Left ventricle myocardium superior (tissue), 1 donor: ENCODE measurements around the gene FAM53A. TPM values are rescaled to one million over a fixed set of nuclear protein-coding genes. Genes with fewer than 3 reads are reported as not detected.

Source experiments
- ATAC-seq: fragments of 200-7000 bp; cut with Tn5 transposase; one replicate; pipeline ENCODE4 v1.9.1; 2020; ENCODE audit warnings: mild to moderate bottlenecking, moderate library complexity
- DNase-seq: peaks from one replicate; pipeline ENCODE4 v3.0.0-alpha.2; 2020
- intact Hi-C: fragments of 100-400 bp; cut with micrococcal nuclease; formaldehyde crosslinking; loops from one replicate; pipeline ENCODE4 v1.11.0; 2022
- long read RNA-seq: library from polyadenylated mRNA; unstranded; transcript quantifications from one replicate; pipeline ENCODE4 v2.0.0, GENCODE V29; 2021
- total RNA-seq: library from RNA; stranded (reverse); fragmentation: NEBNext Ultra II Directional; extraction: Animal tissue kit (Norgen Biotek cat#: 25700); gene quantifications from one replicate; pipeline ENCODE4 v1.2.1, GENCODE V29; 2021
- donor health status: DM: no; HTN: yes; CAD: no; lungs with severe emphysema.

The FAM53A gene
- total RNA-seq, result 1.3 TPM
- long read RNA-seq, partial matches to known transcripts, result 0 of 2 reads
- long read RNA-seq, other reads (novel, unspliced or antisense), result 0 of 2 reads

DNA sequence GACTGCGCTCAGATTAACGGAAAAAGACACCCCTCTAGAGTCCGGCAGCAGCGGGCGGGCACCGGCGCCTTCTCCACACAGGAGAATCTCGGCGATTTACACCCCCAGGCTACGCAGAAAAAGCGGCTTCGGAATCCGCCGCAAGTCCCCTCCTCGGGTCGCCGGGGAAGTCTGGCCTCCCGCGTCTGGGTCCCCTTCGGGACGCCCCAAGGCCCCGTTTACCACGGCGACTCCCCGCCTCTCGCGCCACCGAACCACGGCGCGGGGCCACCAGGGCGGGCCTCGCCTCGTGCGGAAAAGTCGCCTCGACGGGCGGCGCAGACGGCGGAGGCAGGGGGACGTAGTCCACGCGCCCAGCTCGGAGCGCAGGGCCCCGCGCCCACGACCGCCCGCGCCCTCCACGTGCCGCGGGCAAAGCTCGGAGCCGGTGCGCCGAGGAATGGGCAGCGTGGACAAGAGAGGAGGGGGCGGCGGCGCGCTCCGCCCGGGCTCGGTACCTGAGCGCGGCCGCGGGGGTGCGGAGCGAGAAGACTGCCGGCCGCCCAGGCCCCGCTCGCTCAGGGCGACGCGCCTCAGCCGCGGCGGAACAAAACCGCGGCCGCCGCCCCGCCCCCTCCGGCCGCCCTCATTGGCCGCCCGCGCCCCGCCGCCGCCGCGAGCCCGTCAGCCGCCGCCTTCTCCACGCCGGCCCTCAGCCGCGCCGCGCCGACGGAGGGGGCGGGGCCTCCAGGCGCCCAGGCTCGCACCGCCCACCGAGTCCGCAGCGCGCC, at the start of gene FAM53A:
Gene FAM53A (minus strand): TSS at position 578 of the 770 bp plus-strand sequence. CDS start 15,572 bp downstream, outside the sequence.
- intact Hi-C loops, result no loop called here
- ATAC-seq, result peak; percentile 97
- peak; percentile 97 for DNase-seq

- ATAC-seq (no peak), DNase-seq (no peak)
- intact Hi-C loops, result no loop called here
These were observed 48.8 kb upstream of the FAM53A start for GRCh38 chr4:1732911-1733310.

DNA sequence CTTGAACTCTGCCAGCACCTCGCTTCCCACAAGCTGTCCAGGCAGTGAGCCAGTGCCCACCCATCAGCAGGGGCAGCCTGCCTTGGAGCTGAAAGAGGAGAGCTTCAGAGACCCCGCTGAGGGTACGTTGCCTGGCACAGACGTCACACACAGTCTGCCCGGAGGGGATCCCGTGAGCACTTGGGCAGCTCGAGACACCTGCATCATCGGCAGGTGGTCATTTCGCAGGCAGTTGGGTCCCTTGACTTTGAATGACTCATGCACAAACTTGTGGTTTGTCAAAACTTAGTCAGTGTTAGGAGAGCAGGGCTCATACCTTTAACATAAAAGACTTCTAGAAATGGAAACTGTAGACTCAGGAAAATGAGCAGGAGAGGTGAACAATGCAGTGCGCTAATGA, 47.1 kb upstream of the FAM53A start:
- no peak for ATAC-seq
- DNase-seq, result no peak
- intact Hi-C loops, result no loop called here

- DNase-seq (no peak), ATAC-seq (no peak)
- intact Hi-C loops, result no loop called here
These were observed 46.5 kb upstream of the FAM53A start for GRCh38 chr4:1730532-1731135.

- DNase-seq, result no peak
- intact Hi-C loops, result no loop called here
- no peak for ATAC-seq
These were observed 44.2 kb upstream of the FAM53A start for GRCh38 chr4:1728061-1728980.

- DNase-seq, result peak; percentile 78
- intact Hi-C loops, result no loop called here
- ATAC-seq, result peak; percentile 72
These were observed 43.3 kb upstream of the FAM53A start for GRCh38 chr4:1727117-1728031.

- intact Hi-C loops, result no loop called here
- DNase-seq (peak; percentile 94), ATAC-seq (peak; percentile 62)
These were observed 42.2 kb upstream of the FAM53A start for GRCh38 chr4:1726146-1726934.

DNA sequence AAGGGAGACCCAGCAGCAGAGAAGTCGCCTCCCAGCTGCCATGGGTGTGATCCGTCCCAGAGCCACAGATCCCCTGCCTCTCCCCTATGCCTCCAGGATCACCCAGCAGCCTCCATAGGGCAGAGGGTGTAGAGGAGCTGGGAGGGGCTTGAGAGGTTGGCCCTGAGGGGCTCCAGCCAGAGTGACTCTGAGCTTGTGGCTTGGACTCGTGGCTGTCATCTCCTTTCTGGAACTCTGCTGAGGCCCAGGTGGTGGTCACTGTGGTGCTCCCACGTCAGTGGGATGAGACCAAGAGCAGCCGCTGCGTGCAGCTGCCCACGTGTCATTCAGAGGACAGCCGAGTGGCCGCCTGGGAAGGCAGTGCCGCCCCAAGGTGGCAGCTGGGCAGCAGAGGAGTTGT, 41.4 kb upstream of the FAM53A start:
- ATAC-seq (no peak), DNase-seq (no peak)
- intact Hi-C loops, result no loop called here

DNA sequence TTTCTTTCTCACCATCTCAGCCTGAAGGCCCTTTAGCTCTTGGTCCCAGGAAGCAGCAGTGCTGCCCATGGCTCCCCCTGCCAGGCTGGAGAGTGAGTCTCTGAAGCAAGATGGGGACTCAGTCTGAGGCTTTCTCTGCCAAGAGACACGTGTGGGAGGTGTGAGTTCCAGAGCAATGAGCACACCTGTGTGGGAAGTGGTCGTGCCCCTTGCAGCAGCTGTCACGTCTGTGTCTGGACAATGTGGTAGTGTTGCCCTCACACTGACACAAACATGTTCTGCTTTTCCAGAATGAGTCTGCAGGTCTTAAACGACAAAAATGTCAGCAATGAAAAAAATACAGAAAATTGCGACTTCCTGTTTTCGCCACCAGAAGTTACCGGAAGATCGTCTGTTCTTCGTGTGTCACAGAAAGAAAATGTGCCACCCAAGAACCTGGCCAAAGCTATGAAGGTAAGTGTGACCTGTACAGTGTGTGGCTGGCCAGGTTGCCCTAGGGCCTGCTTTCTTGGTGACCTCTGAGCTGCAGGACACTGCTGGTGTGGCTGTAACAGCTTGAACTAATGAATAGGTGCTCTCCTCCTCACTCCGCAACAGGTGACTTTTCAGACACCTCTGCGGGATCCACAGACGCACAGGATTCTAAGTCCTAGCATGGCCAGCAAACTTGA, 39.2 kb upstream of the FAM53A start:
- intact Hi-C loops, result no loop called here
- DNase-seq (no peak), ATAC-seq (no peak)

GRCh38 chr4:1722551-1723118, 38.5 kb upstream of the FAM53A start:
- DNase-seq (no peak), ATAC-seq (no peak)
- intact Hi-C loops, result no loop called here

DNA sequence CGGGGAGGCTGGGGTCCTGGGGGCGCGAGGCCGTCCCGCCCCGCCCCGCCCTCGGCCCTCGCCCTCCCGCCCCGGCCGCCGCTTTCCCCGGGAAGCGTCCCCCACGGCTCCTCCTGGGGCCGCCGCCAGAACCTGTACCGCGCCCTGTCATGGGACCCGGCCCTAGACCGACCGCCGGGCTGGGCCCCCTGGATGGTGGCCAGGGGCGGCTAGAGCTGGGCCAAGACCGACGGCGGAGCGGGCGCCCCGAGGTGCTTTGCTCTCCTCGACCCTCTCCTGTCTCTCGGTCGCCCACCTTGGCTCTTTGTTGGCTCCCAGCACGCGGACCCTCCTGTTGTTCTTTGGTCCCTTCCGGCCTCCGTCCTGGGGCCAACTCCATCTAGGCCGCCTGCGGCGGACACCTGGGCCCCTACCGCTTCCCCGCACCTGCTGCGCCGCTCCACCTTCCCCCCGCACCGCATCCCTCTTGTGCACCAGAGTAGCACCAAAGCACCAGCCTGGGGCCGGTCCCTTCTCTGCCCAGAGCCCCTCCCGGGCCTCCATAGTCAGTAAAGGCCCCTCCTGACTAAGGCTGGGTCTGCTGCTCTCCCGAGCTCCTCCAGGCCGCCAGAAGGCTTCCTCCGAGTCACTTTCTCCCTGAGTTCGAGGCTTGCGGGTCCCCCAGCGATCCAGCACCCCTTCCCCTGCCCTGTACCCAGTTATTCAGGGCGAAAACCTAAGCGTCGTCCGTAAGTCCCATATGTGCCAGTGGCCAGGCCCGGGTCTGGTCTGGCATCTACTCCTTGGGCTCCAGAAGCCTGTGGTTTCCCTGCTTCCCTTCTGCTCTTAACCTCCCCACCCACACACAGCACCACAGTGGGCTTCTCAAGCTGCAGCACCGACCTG, 37.8 kb upstream of the FAM53A start:
- ATAC-seq (no peak), DNase-seq (peak; percentile 51)
- intact Hi-C loops, result no loop called here

DNA sequence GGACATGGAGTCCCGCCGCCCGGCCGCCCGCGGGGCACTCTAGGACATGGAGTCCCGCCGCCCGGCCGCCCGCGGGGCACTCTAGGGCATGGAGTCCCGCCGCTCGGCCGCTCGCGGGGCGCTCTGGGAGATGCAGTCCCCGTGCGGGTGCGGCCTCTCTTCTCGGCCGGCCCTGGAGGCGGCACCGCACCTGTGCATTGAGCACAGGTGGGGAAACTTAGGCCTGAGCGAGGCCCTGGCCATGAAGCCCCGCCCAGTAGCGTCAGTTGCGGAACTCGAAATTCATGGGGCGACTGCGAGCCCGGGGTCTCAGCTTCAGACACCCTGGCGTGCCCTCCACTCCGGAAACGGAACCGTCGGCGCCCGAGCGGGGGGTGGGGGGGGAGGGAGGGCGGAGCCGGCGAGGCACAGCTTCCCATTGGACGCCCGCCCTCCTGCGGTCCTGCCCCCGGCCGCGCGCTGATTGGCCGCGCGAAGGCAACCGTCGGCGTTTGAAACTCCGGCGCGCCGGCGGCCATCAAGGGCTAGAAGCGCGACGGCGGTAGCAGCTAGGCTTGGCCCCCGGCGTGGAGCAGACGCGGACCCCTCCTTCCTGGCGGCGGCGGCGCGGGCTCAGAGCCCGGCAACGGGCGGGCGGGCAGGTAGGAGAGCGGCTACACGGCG, 37.0 kb upstream of the FAM53A start, which contains the start of the genes TACC3 and TMEM129:
Gene TACC3 (plus strand): TSS at position 519 of the 663 bp plus-strand sequence. CDS start 1,901 bp downstream, outside the sequence.
Gene TMEM129 (minus strand): TSS at position 321 of the 663 bp plus-strand sequence. CDS start 486 bp downstream, outside the sequence.
- intact Hi-C loops, result no loop called here
- DNase-seq (peak; percentile 95), ATAC-seq (peak; percentile 88)

GRCh38 chr4:1720163-1720983, 36.3 kb upstream of the FAM53A start:
- intact Hi-C loops, result no loop called here
- DNase-seq (peak; percentile 74), ATAC-seq (peak; percentile 53)

GRCh38 chr4:1718095-1718850, 34.2 kb upstream of the FAM53A start:
- intact Hi-C loops, result no loop called here
- ATAC-seq (no peak), DNase-seq (no peak)
